ENCODE data around the gene PABPN1.

PABPN1 gene

GRCh38 chr14:23366426-23366921 is 45.2 kb downstream of the PABPN1 start:
- peak overlapping the region; percentile 44 to 63 (median 51) for H3K4me3 ChIP-seq
- H3K27ac ChIP-seq: peak overlapping the region in 20 of 21 experiments; percentile 80 to 99 (median 96)

GRCh38 chr14:23370221-23370620 is 49.0 kb downstream of the PABPN1 start:
- Histone ChIP-seq H3K4me3 (no peak overlapping the region), H3K27ac (peak overlapping the region in 4 of 21 experiments; percentile 16 to 52 (median 26))

DNA sequence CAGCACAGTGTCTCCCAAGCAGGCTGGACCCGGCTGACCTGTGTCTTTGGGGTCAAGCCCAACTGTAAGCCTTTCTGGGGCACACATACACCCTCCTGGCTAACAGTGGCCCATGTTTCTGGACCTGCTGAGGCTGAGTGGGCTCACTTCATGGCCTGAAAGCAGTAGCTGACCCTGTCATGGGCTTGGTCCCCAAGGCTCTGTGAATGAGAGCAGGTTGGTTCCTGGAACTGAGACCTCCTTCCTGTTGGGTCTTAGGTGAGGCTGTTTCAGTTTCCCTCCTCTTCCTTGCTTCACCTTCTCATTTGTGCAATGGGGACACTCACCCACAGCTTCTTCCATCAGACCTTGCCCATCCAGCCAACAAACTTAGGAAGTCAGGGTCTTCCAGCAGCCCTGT is 50.6 kb downstream of the PABPN1 start:
- H3K4me3 ChIP-seq: no peak overlapping the region
- no peak overlapping the region for H3K27ac ChIP-seq

DNA sequence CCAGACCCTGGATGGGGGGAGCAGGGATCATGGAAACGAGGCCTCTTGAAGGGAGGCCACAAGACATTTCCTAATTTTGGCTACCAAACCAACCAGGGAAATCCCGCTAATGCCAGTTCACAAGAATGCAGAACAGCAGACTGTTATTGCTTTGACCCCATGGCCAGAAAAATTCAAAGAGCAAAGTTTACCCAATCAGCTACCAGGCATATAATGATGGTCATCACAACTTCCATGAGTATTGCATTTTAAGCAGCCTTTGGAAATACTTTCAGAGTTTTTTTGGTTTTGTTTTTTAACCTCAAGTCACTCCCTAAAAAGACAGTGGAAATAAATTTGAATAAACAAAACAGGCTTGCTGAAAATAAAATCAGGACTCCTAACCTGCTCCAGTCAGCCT is 51.3 kb downstream of the PABPN1 start, which contains the start of gene IL25:
IL25 (plus strand) TSS at position 301 of the 400 bp plus-strand sequence.
- Histone ChIP-seq H3K4me3 (no peak within 1 kb of the TSS), H3K27ac (no peak within 1 kb of the TSS)

- Histone ChIP-seq H3K27ac (no peak overlapping the region), H3K4me3 (no peak overlapping the region)
Measured at GRCh38 chr14:23373041-23373440, 51.8 kb downstream of the PABPN1 start.

Data from skin epidermis (tissue), 12 donors.